SJCRH30 (cell line): ENCODE measurements around the gene ABLIM3. TPM values are rescaled to one million over a fixed set of nuclear protein-coding genes. Genes with fewer than 3 reads are reported as not detected.

Experiments used
- DNase-seq, 2 experiments: peaks; one replicate each; pipeline ENCODE4 v3.0.0-alpha.2; 2015 to 2020
- H3K27ac ChIP-seq: fragments of 250-450 bp; sonication (Bioruptor Pico); 2 replicates; pipeline ENCODE4 v1.5.1; 2020; ENCODE audit warnings: mild to moderate bottlenecking, moderate library complexity
- H3K27me3 ChIP-seq: fragments of 250-450 bp; sonication (Bioruptor Pico); 2 replicates; pipeline ENCODE4 v1.5.1; 2020; ENCODE audit warnings: mild to moderate bottlenecking, moderate library complexity
- H3K36me3 ChIP-seq: fragments of 250-450 bp; sonication (Bioruptor Pico); 2 replicates; pipeline ENCODE4 v1.5.1; 2020; ENCODE audit warnings: mild to moderate bottlenecking, moderate library complexity
- H3K4me1 ChIP-seq: fragments of 250-450 bp; sonication (Bioruptor Pico); 2 replicates; pipeline ENCODE4 v1.5.1; 2020; ENCODE audit warnings: mild to moderate bottlenecking, moderate library complexity
- H3K4me3 ChIP-seq: fragments of 250-450 bp; sonication (Bioruptor Pico); 2 replicates; pipeline ENCODE4 v1.5.1; 2020; ENCODE audit warnings: mild to moderate bottlenecking, moderate library complexity
- H3K9me3 ChIP-seq: fragments of 250-450 bp; sonication (Bioruptor Pico); replicated peaks from 2 replicates; pipeline ENCODE4 v1.5.1; 2020; ENCODE audit warnings: mild to moderate bottlenecking, moderate library complexity
- total RNA-seq: library from RNA; depleted of rRNA; stranded (reverse); fragments of >200 nt; shearing (Covaris generic); gene quantifications from 2 replicates; pipeline ENCODE4 v1.2.3, GENCODE V29; 2014

Gene ABLIM3
- total RNA-seq, 1 experiment from 2014 or later = 0.10 TPM

GRCh38 chr5:149126906-149127305 lies 14.4 kb upstream of the ABLIM3 start:
- Histone ChIP-seq H3K27me3 (peaks cover 9% of the 10 kb centered on the region; the same call in 1 of the 2 replicates), H3K9me3 (no peaks in the 10 kb centered on the region), H3K4me1 (no peaks in the 10 kb centered on the region), H3K4me3 (no peak overlapping the region), H3K27ac (no peak overlapping the region), H3K36me3 (no peaks in the 10 kb centered on the region)
- no peak for DNase-seq

GRCh38 chr5:149127394-149127955 lies 13.8 kb upstream of the ABLIM3 start:
- no peak for DNase-seq
- H3K36me3 ChIP-seq = no peaks in the 10 kb centered on the region
- H3K4me1 ChIP-seq = no peaks in the 10 kb centered on the region
- no peak overlapping the region for H3K4me3 ChIP-seq
- no peak overlapping the region for H3K27ac ChIP-seq
- H3K9me3 ChIP-seq = no peaks in the 10 kb centered on the region
- peaks cover 9% of the 10 kb centered on the region; the same call in 1 of the 2 replicates for H3K27me3 ChIP-seq

- Histone ChIP-seq H3K9me3 (no peaks in the 10 kb centered on the region), H3K4me1 (no peaks in the 10 kb centered on the region), H3K27me3 (peaks cover 9% of the 10 kb centered on the region; the same call in 1 of the 2 replicates), H3K27ac (no peak overlapping the region), H3K4me3 (no peak overlapping the region), H3K36me3 (no peaks in the 10 kb centered on the region)
- DNase-seq = peak; percentile 53 to 62
Measured at GRCh38 chr5:149128023-149128875, 13.0 kb upstream of the ABLIM3 start.

- Histone ChIP-seq H3K4me3 (no peak overlapping the region), H3K9me3 (no peaks in the 10 kb centered on the region), H3K27me3 (peaks cover 9% of the 10 kb centered on the region; the same call in 1 of the 2 replicates), H3K4me1 (no peaks in the 10 kb centered on the region), H3K36me3 (no peaks in the 10 kb centered on the region), H3K27ac (no peak overlapping the region)
- DNase-seq = no peak
Measured at GRCh38 chr5:149129181-149129580, 12.1 kb upstream of the ABLIM3 start.

- H3K9me3 ChIP-seq = no peaks in the 10 kb centered on the region
- peaks cover 8% of the 10 kb centered on the region; the same call in 1 of the 2 replicates for H3K27me3 ChIP-seq
- no peak overlapping the region for H3K4me3 ChIP-seq
- 0 out of 2 replicates have a peak, but pooled peaks cover 2% of the 10 kb centered on the region for H3K4me1 ChIP-seq
- no peak for DNase-seq
- no peaks in the 10 kb centered on the region for H3K36me3 ChIP-seq
- H3K27ac ChIP-seq = no peak overlapping the region
Measured at GRCh38 chr5:149130121-149130914, 11.0 kb upstream of the ABLIM3 start.

GRCh38 chr5:149132474-149132873 lies 8.8 kb upstream of the ABLIM3 start:
- Histone ChIP-seq H3K27me3 (peaks cover 12% of the 10 kb centered on the region; the same call in 1 of the 2 replicates), H3K4me1 (0 out of 2 replicates have a peak, but pooled peaks cover 2% of the 10 kb centered on the region), H3K4me3 (no peak overlapping the region), H3K9me3 (no peaks in the 10 kb centered on the region), H3K36me3 (no peaks in the 10 kb centered on the region), H3K27ac (no peak overlapping the region)
- no peak for DNase-seq

- H3K27me3 ChIP-seq = peaks cover 12% of the 10 kb centered on the region; the same call in 1 of the 2 replicates
- H3K4me3 ChIP-seq = no peak overlapping the region
- DNase-seq = peak in 1 of 2 experiments; percentile 16
- 0 out of 2 replicates have a peak, but pooled peaks cover 2% of the 10 kb centered on the region for H3K4me1 ChIP-seq
- H3K9me3 ChIP-seq = no peaks in the 10 kb centered on the region
- H3K36me3 ChIP-seq = no peaks in the 10 kb centered on the region
- H3K27ac ChIP-seq = no peak overlapping the region
Measured at GRCh38 chr5:149133795-149134777, 7.2 kb upstream of the ABLIM3 start.

GRCh38 chr5:149134778-149135500 lies 6.4 kb upstream of the ABLIM3 start:
- H3K36me3 ChIP-seq = no peaks in the 10 kb centered on the region
- 0 out of 2 replicates have a peak, but pooled peaks cover 2% of the 10 kb centered on the region for H3K4me1 ChIP-seq
- H3K27ac ChIP-seq = no peak overlapping the region
- no peaks in the 10 kb centered on the region for H3K9me3 ChIP-seq
- no peak overlapping the region for H3K4me3 ChIP-seq
- H3K27me3 ChIP-seq = peaks cover 12% of the 10 kb centered on the region; the same call in 1 of the 2 replicates
- no peak for DNase-seq

GRCh38 chr5:149135536-149136201 lies 5.6 kb upstream of the ABLIM3 start:
- Histone ChIP-seq H3K27ac (no peak overlapping the region), H3K9me3 (no peaks in the 10 kb centered on the region), H3K4me3 (no peak overlapping the region), H3K4me1 (0 out of 2 replicates have a peak, but pooled peaks cover 2% of the 10 kb centered on the region), H3K27me3 (peaks cover 7% of the 10 kb centered on the region; the same call in 1 of the 2 replicates), H3K36me3 (no peaks in the 10 kb centered on the region)
- no peak for DNase-seq

GRCh38 chr5:149138182-149138923 lies 2.9 kb upstream of the ABLIM3 start:
- no peak for DNase-seq
- H3K4me3 ChIP-seq = no peak overlapping the region

GRCh38 chr5:149140197-149141002 lies 893 bp upstream of the ABLIM3 start:
- no peak for DNase-seq
- no peaks in the 10 kb centered on the region for H3K4me1 ChIP-seq

More at GRCh38 chr5:149138182-149138923, 2.9 kb upstream of the ABLIM3 start:
- H3K9me3 ChIP-seq = no peaks in the 10 kb centered on the region
- 0 out of 2 replicates have a peak, but pooled peaks cover 2% of the 10 kb centered on the region for H3K4me1 ChIP-seq
- no peak overlapping the region for H3K27ac ChIP-seq
- H3K36me3 ChIP-seq = no peaks in the 10 kb centered on the region
- H3K27me3 ChIP-seq = peaks cover 7% of the 10 kb centered on the region; the same call in 1 of the 2 replicates

More at GRCh38 chr5:149140197-149141002, 893 bp upstream of the ABLIM3 start:
- Histone ChIP-seq H3K27ac (no peak overlapping the region), H3K4me3 (no peak overlapping the region), H3K27me3 (peaks cover 7% of the 10 kb centered on the region; the same call in 1 of the 2 replicates), H3K9me3 (no peaks in the 10 kb centered on the region), H3K36me3 (no peaks in the 10 kb centered on the region)
